GM12892 (cell line): Measurements from ENCODE around the gene DDN.

Source experiments
- DNase-seq: peaks from one replicate; pipeline ENCODE4 v3.0.0; 2011; ENCODE audit not compliant: insufficient read length
- FAIRE-seq: peaks from 2 replicates; lab custom pipeline; 2011; peaks lifted over from hg19 to GRCh38; lab: Jason Lieb, UNC
- POLR2A ChIP-seq: IDR thresholded peaks from 2 replicates; pipeline ENCODE4 v1.6.1; 2011; ENCODE audit warnings: low read depth, low read length, control low read depth
- POLR2AphosphoS5 ChIP-seq: IDR thresholded peaks from 2 replicates; pipeline ENCODE4 v1.6.1; 2011; ENCODE audit warnings: low read depth, low read length, control low read depth
- TAF1 ChIP-seq: IDR thresholded peaks from 2 replicates; pipeline ENCODE4 v1.6.1; 2011; ENCODE audit warnings: low read depth, mild to moderate bottlenecking, control low read depth, low read length, borderline replicate concordance

Gene DDN

DNA sequence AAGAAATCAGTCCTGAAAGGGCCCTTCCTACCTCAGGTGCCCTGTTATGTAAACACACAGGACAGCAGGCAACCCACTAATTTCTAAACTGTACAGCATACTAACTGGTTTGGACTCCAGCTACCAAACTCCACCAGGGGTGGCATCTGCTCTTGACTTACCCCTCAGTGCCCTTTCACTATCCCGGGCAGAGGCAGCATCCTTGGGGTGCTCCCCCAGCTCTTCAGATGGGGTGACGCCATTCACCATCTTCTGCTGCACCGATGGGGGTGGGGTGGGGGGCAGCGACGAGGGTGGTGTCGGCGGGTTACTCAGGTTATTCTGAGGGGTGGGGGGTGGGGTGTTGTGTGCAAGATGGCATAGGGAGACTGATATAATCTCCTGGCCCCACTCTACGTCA is 30.9 kb upstream of the DDN start:
- TF ChIP-seq POLR2A (no peak), TAF1 (no peak), POLR2AphosphoS5 (no peak)
- DNase-seq (no peak), FAIRE-seq (no peak)

DNA sequence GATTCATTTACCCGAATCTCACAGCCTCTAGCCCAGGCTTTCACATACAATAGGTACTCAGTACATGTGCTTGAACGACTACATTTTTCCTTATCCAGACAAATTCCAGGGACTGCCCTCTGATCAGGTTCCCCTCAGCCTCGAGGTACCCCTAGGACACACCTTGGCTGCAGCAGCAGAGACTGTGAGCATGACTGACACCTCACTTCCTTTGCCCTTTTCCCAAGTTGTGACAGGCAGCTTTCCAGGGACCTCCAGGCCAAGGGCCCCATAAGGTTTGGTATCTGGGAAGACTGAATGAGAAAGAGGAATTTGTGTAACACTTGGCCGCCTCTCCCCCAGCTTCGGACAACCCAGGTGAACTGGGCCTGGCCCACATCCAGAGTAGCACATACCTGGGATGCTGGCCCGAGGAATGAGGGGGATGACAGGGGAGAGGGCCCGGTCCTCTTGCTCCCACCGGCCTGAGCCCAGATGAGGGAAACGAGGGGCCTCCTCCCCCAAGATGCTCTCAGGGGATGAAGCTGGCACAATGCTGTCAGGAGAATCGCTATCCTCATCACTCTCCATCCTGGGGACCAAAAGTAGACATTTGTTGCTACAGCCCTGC is 29.6 kb upstream of the DDN start:
- FAIRE-seq, result no peak
- no peak for TF ChIP-seq TAF1
- TF ChIP-seq POLR2A, result no peak
- TF ChIP-seq POLR2AphosphoS5, result no peak
- no peak for DNase-seq

DNA sequence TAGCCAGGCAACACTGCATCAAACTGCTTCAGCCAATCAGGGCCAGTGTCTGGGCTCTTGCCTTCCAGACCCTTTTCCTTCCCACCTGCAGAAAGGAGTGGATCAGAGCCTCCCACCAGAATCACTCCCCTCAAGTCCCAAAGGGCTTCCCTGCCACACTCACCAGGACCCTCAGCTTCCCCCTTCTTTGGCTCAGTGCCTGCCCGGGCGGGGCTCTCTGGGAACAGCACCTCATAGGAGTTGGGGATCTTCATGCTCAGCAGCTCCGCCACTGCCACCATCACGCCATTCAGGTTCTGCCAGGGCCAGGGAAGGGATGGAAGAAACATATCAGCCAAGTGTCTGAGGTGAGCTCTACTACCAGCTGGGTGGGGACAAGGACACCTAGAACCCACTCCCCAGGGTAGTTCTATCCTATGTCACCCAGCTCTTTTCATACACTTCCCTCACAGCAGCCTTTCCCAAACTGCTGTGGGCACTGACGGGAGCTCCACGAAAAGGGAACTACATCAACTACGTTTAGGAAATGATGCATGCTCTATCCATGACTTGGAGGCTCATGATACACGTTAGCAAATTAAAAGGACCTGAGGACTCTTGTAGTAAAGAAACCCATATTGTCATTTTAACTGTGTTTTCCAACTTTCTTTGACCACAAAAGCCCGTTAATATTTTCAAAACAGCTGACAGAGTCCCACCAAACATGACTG is 28.8 kb upstream of the DDN start:
- TF ChIP-seq POLR2A (no peak), TAF1 (no peak), POLR2AphosphoS5 (no peak)
- DNase-seq (no peak), FAIRE-seq (no peak)

DNA sequence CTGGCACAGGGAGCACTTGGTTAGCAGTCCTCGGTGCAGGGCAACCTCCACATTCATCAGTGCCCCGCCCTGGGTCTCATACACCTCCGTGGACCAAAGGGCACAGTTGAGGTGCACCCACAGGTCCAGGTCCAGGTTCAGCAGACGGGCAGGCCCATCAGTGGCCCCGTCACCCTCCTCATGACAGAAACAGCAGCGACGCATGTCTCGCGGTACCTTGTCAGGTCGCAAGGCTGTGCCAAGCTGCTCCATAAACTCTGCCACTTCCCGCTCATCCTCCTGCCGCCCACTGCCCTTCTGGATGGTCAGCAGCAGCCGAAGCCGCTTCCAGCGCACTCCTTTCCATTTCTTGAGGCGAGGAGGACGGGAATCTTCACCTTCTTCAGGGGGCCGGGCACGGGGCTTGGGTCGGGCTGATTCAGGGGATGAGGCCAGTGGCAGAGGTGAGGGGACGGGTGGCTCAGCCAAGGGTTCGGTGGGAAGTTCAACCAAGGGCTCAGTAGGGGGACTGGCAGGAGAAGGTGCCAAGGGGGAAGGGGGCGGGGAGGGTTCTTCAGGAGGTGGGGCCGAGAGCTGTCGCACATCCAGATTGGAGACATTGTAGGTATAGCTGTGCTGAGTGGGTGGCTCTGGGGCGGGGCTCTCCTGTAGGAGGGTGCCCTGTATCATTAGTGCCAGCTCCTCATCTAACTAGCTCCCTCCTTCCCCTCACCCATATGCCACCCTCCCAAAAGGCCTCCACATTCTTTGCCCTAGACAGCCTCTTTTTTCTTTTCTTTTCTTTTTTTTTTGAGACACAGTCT is 27.7 kb upstream of the DDN start:
- FAIRE-seq (no peak), DNase-seq (no peak)
- TF ChIP-seq POLR2AphosphoS5 (no peak), POLR2A (no peak), TAF1 (no peak)

DNA sequence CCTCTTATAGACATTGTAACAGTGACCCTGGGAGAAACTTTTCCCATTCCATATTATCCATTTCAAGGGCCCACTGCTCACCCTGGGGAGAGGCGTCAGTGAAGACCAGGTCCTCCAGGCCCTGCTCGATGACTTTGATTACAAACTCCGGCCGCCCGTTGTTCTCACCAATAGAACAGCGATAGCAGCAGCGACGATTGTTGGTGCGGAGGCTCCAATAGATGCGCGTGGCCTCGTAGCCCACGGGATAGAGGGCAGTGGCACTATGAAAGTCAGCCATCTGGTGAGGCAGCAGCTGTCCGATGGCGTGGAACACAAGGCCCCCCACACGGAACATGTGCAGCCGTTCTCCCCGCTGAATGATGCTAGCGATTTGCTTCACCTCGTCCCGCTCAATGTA is 26.9 kb upstream of the DDN start:
- TF ChIP-seq POLR2A (no peak), POLR2AphosphoS5 (no peak), TAF1 (no peak)
- DNase-seq (no peak), FAIRE-seq (no peak)

DNA sequence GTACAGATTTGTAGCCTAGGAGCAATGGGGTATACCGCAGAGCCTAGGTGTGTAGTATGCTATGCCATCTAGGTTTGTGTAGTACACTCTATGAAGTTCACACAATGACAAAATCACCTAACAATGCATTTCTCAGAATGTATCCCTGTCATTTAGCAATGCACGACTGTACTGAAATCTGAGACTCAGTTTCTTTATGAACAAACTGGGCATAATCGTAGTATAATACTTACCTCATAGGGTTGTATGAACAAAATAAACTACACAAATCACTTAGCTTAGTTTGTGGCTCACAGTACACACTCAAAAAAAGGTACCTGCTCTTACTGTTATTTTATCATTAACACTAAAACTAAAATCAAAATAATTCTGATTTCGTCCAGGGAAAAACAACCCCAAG is 26.3 kb upstream of the DDN start:
- FAIRE-seq (no peak), DNase-seq (no peak)
- TF ChIP-seq POLR2AphosphoS5 (no peak), POLR2A (no peak), TAF1 (no peak)

DNA sequence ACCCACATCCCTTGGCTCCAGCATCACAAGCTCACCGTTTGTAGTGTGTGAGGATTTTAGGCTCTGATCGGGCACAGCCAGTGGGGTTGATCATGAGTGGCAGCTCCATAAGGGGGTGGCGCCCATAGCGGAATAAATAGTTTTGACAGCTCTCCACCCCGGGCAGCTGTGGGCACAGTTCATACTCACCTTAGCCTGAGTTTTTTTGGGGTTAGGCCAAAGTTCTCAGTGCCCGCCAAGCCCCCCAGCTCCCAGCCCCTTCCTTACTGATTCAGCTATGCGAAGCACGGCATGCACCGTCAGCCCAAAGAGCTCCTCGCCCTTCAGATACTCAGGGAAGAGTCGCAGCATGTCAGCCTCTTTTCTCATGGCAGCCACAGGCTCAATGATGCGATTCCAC is 25.4 kb upstream of the DDN start:
- no peak for TF ChIP-seq POLR2A
- TF ChIP-seq POLR2AphosphoS5, result no peak
- TF ChIP-seq TAF1, result no peak
- DNase-seq, result no peak
- no peak for FAIRE-seq

DNA sequence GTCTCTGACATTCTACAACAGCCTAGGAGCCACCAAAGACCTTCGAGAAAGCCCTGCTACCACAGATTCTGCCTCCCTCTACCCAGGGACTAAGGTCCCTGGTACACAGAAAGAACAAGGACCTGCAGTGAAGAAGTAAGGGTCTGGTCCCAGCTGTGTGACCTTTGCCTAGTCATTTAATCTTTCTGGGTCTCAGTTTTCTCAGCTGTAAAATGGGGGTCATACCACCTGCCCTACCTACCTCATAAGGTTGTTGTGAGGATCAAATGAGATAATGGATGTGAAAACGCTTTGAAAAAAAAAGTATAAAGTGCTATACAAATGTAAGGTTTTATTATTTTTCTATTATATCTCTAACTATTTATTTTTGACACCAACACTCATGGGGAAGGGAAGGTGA is 24.6 kb upstream of the DDN start:
- DNase-seq (no peak), FAIRE-seq (no peak)
- no peak for TF ChIP-seq TAF1
- TF ChIP-seq POLR2A, result no peak
- no peak for TF ChIP-seq POLR2AphosphoS5

DNA sequence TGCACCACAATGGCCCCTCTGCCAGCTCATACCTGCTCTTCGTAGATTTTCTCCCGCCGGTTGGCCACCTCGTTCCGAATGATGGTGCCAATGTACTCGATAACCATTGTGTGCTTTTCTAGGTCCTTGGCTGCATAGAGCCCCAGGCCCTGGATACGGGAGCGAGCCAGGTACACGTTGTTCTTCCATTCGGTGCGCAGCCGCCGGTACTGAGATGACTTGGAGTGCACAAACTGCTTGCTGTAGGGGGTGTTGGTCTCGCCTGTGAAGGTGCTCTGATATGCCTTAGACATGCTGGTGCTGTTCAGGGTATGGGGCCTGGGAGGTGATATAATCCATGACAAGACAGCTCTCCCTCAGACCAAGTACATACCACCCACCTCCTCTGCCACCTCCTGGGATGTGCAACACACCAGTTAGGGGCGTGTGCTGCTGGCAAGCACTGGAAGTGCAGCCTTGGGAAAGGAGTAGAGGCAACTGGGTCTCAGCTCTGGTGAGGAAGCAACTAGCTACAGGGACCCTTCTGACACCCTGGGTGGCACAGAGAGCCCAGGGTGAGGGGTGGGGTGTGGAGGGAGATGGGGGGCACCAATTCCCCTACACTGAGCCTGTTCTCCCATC is 23.5 kb upstream of the DDN start:
- no peak for FAIRE-seq
- DNase-seq, result no peak
- TF ChIP-seq POLR2AphosphoS5 (no peak), POLR2A (no peak), TAF1 (no peak)

DNA sequence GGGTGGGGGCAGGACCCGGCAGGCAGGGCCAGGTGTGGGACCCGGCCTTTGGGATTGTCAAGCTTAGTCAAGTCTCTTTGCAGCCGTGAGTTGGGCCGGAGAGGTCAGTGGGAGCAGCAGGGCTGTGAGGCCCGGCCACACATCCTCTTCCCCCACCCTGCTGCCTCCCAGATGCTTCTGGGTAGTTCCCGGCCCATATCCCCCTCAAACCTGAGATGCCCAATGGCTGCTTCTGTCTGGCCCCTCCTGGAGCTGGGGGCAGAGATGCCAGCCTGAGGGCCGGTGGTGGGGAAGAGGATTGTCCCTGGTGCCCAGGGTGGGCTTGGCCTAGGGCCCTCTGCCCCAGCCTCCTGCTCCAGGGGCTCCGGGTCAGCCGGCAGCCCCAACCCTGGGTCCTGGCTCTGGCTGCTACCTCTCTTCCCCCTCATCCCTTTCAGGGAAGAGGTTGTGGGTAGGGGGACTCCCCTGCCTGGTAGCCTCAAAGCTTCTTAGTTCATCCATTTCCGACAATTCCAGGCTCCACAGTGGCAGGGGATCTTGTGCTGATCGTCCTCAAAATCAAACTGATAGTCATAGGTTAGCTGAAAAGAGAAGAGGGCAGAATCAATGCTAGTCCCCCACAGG is 22.2 kb upstream of the DDN start:
- no peak for FAIRE-seq
- DNase-seq, result no peak
- no peak for TF ChIP-seq TAF1
- no peak for TF ChIP-seq POLR2AphosphoS5
- no peak for TF ChIP-seq POLR2A

DNA sequence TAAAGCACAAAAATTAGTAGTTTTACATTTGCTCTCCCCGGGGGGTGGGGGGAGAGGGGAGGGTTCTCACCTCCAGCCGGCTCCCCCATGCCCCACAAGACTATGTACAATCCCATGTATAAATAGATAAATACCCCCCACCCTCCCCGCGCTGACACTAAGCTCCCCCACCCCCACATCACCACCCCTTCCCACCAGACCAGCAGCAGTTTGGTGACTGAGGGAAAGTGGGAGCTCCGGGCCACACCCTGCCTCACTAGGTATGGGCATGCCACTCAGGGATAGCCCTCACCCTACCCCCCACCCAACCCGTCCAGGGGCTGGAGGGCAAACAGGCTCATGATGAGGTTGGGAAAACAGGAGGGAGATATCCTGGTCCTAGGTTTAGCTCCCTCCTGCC is 21.3 kb upstream of the DDN start:
- FAIRE-seq (no peak), DNase-seq (no peak)

More for the DNA sequence above, 21.3 kb upstream of the DDN start:
- TF ChIP-seq POLR2A (no peak), TAF1 (no peak), POLR2AphosphoS5 (no peak)
